Epithelial cell of proximal tubule (primary cell): ENCODE results near the gene MAP3K5. TPM values are rescaled to one million over a fixed set of nuclear protein-coding genes. Genes with fewer than 3 reads are reported as not detected.

Experiments
- DNase-seq: peaks from one replicate; pipeline ENCODE4 v3.0.0-alpha.2; 2011; ENCODE audit warnings: low read depth
- H3K4me3 ChIP-seq: 2 replicates; pipeline ENCODE4 v1.5.1; 2011; ENCODE audit warnings: low read depth, mild to moderate bottlenecking, low read length
- total RNA-seq: library from RNA; depleted of rRNA; stranded (reverse); fragments of >200 nt; gene quantifications from 2 replicates; pipeline ENCODE4 v1.2.3, GENCODE V29; 2015
- TF ChIP-seq, protein P1 (sequence below): conservative IDR thresholded peaks from 2 replicates; pipeline ENCODE4 v1.5.1; 2012; ENCODE audit warnings: low read depth, mild to moderate bottlenecking, low read length

The MAP3K5 gene
- total RNA-seq, 1 donor from 2014 or later, result 7.8 TPM

GRCh38 chr6:136517002-136517401 is 275.3 kb downstream of the MAP3K5 start:
- DNase-seq, result peak; percentile 56
- no peak overlapping the region for H3K4me3 ChIP-seq
- TF ChIP-seq, protein P1, sequence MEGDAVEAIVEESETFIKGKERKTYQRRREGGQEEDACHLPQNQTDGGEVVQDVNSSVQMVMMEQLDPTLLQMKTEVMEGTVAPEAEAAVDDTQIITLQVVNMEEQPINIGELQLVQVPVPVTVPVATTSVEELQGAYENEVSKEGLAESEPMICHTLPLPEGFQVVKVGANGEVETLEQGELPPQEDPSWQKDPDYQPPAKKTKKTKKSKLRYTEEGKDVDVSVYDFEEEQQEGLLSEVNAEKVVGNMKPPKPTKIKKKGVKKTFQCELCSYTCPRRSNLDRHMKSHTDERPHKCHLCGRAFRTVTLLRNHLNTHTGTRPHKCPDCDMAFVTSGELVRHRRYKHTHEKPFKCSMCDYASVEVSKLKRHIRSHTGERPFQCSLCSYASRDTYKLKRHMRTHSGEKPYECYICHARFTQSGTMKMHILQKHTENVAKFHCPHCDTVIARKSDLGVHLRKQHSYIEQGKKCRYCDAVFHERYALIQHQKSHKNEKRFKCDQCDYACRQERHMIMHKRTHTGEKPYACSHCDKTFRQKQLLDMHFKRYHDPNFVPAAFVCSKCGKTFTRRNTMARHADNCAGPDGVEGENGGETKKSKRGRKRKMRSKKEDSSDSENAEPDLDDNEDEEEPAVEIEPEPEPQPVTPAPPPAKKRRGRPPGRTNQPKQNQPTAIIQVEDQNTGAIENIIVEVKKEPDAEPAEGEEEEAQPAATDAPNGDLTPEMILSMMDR, result no peak

- H3K4me3 ChIP-seq, result no peak overlapping the region
- TF ChIP-seq, protein P1, result no peak
- DNase-seq, result no peak
Observed at GRCh38 chr6:136514591-136514990, 277.7 kb downstream of the MAP3K5 start.

GRCh38 chr6:136511926-136512325 is 280.4 kb downstream of the MAP3K5 start:
- H3K4me3 ChIP-seq, result no peak overlapping the region
- TF ChIP-seq, protein P1, result no peak
- DNase-seq, result no peak

DNA sequence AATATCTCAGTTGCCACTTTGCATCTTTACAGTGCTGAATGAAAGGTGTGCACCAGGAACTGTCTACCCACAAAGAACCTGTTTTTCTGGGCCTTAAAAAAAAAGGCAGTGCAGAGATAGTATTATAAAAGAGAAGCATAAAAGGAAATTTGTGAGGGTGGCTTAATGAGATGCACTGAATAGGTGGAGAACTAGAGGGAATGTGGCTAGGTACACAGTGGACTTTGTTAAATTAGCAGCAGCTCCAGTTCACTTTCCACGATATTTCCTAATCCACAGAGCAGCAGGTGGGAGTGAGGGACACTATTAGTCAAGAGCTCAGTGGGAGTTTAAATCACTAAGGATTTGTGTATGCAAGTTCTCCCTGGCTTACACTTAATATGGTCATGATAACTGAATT is 280.9 kb downstream of the MAP3K5 start:
- DNase-seq, result no peak
- TF ChIP-seq, protein P1, result no peak
- H3K4me3 ChIP-seq, result no peak overlapping the region

DNA sequence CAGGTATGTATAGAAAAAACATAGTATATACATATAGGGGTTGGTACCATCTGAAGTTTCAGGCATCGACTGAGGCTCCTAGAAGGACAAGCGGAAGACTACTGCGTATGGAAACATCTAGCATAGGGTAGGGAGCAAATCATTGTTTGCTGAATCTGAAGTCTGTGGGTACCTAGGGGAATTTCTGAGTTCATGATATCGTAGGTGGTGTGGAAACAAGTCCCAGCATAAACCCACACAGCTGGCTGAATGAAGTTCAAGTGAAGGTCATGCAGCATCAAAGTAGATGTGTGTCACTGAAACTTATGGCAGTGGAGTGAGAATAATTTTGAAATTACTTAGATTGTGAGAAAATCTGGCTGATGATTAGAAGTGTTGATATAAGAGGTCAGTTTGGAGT is 281.5 kb downstream of the MAP3K5 start:
- TF ChIP-seq, protein P1, result no peak
- no peak for DNase-seq
- H3K4me3 ChIP-seq, result no peak overlapping the region

DNA sequence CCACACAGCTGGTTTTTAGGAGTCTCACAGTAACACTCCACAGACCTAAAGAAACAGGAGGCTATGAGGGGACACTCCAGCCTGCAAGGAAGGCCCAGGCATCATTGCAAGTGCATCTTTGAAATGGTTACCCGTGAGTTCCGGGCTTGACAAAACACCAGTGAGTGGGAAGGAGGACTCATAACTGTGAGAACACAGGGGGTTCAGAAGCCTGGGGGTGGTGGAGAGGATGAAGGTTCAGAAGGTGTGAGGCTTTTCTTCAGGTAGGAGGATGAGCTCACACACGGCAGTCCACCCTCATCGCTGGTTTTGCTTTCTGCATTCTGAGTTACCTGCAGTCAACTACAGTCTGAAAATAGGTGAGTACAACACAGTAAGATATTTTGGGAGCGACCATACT is 282.0 kb downstream of the MAP3K5 start:
- TF ChIP-seq, protein P1, result no peak
- H3K4me3 ChIP-seq, result no peak overlapping the region
- no peak for DNase-seq

- DNase-seq, result peak; percentile 41
- H3K4me3 ChIP-seq, result no peak overlapping the region
- TF ChIP-seq, protein P1, result no peak
Observed at GRCh38 chr6:136508725-136509392, 283.4 kb downstream of the MAP3K5 start.
